Measurements from ENCODE around the gene KREMEN2. TPM values are rescaled to one million over a fixed set of nuclear protein-coding genes. Genes with fewer than 3 reads are reported as not detected.

KREMEN2 gene
- polyA plus RNA-seq, 2 of the 4 experiments (the other 2 are of a cell fraction), result 0.35 to 1.5 TPM

DNA sequence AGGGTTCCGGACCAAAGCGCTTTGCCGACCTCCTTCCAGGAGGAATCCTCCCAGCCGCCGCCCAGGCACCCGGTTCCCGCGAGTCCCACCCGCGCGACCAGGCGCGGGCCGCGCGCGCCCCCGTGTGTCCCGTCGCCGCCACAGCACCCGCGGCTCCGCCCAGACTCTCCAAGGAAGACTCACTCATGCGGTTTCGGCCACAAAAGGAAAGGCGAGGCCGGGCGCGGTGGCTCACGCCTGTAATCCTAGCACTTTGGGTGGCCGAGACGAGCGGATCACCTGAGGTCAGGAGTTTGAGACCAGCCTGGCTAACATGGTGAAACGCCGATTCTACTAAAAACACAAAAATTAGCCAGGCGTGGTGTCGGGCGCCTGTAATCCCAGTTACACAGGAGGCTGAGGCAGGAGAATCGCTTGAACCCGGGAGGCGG, 19.6 kb downstream of the KREMEN2 start (continued):
- TF ChIP-seq, protein P1, sequence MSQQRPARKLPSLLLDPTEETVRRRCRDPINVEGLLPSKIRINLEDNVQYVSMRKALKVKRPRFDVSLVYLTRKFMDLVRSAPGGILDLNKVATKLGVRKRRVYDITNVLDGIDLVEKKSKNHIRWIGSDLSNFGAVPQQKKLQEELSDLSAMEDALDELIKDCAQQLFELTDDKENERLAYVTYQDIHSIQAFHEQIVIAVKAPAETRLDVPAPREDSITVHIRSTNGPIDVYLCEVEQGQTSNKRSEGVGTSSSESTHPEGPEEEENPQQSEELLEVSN (IDR thresholded peaks at IDR 0.05; ENCODE audit: borderline replicate concordance, low read depth), result peak; percentile 41; the same call in 1 of the 2 replicates
- TF ChIP-seq, protein P2, sequence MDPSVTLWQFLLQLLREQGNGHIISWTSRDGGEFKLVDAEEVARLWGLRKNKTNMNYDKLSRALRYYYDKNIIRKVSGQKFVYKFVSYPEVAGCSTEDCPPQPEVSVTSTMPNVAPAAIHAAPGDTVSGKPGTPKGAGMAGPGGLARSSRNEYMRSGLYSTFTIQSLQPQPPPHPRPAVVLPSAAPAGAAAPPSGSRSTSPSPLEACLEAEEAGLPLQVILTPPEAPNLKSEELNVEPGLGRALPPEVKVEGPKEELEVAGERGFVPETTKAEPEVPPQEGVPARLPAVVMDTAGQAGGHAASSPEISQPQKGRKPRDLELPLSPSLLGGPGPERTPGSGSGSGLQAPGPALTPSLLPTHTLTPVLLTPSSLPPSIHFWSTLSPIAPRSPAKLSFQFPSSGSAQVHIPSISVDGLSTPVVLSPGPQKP (IDR thresholded peaks at IDR 0.05; ENCODE audit: low read depth, low read length), result no peak
- TF ChIP-seq, protein P3, sequence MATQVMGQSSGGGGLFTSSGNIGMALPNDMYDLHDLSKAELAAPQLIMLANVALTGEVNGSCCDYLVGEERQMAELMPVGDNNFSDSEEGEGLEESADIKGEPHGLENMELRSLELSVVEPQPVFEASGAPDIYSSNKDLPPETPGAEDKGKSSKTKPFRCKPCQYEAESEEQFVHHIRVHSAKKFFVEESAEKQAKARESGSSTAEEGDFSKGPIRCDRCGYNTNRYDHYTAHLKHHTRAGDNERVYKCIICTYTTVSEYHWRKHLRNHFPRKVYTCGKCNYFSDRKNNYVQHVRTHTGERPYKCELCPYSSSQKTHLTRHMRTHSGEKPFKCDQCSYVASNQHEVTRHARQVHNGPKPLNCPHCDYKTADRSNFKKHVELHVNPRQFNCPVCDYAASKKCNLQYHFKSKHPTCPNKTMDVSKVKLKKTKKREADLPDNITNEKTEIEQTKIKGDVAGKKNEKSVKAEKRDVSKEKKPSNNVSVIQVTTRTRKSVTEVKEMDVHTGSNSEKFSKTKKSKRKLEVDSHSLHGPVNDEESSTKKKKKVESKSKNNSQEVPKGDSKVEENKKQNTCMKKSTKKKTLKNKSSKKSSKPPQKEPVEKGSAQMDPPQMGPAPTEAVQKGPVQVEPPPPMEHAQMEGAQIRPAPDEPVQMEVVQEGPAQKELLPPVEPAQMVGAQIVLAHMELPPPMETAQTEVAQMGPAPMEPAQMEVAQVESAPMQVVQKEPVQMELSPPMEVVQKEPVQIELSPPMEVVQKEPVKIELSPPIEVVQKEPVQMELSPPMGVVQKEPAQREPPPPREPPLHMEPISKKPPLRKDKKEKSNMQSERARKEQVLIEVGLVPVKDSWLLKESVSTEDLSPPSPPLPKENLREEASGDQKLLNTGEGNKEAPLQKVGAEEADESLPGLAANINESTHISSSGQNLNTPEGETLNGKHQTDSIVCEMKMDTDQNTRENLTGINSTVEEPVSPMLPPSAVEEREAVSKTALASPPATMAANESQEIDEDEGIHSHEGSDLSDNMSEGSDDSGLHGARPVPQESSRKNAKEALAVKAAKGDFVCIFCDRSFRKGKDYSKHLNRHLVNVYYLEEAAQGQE (IDR thresholded peaks at IDR 0.05), result peak; percentile 79
- TF ChIP-seq ZNF302 (CRISPR knock-in tag; IDR thresholded peaks at IDR 0.05) (no peak), SMC3 (IDR thresholded peaks at IDR 0.05) (peak; percentile 58), POLR2AphosphoS2 (conservative IDR thresholded peaks at IDR 0.05; ENCODE audit: low read length) (no peak), GATA3 (IDR thresholded peaks at IDR 0.05; ENCODE audit: borderline replicate concordance) (no peak), BHLHE40 (IDR thresholded peaks at IDR 0.05; ENCODE audit: low read depth, low read length) (no peak), POLR2A (IDR thresholded peaks at IDR 0.05; ENCODE audit: low read length) (peak; percentile 34), MAFK (IDR thresholded peaks at IDR 0.05; ENCODE audit: partially characterized antibody) (no peak), PHF8 (IDR thresholded peaks at IDR 0.05; ENCODE audit: borderline replicate concordance, low read depth) (no peak), ZFP36 (IDR thresholded peaks at IDR 0.05; ENCODE audit: borderline replicate concordance, partially characterized antibody) (no peak), SREBF2 (IDR thresholded peaks at IDR 0.05) (no peak), CHD4 (IDR thresholded peaks at IDR 0.05; ENCODE audit: borderline replicate concordance) (no peak), ZC3H11A (IDR thresholded peaks at IDR 0.05) (no peak), RARB (CRISPR knock-in tag; IDR thresholded peaks at IDR 0.05) (no peak), HOXB5 (CRISPR knock-in tag; IDR thresholded peaks at IDR 0.05) (no peak), RNF2 (IDR thresholded peaks at IDR 0.05; ENCODE audit: borderline replicate concordance, low read depth) (no peak), JUN (IDR thresholded peaks at IDR 0.05) (0 out of 5 replicates have a peak, but pooled peaks of 1 of the 2 experiments have one; percentile 25)

DNA sequence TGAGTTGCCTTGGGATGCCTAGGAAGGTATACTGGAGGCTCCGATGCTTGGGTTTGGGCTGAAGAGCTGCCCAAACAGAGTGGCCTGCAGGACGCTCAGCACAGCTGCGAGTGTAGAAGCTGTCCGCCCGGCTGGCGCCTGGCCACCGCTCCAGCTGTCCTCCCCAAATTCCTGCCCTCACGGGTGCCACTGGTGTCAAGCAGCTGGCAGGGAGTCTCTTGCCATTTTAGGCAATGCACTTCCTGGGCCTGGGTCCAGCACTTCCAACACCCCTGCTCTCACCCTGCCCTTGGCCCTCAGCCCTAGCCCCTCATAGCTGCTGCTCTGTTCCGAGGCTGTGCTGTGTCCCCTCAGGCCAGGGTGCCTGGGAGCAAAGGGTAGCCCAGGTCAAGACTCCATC, 21.4 kb downstream of the KREMEN2 start:
- no peak for ATAC-seq
- Histone ChIP-seq H3K4me3 (no peak overlapping the region), H3K4me1 (peaks cover 14% of the 10 kb centered on the region; the same call in 2 of the 3 replicates), H3K27ac (no peak overlapping the region), H3K4me2 (no peak overlapping the region), H3K9me3 (no peaks in the 10 kb centered on the region)
- ChIA-PET POLR2A (no interaction called here), CTCF (interaction anchor here (1.0 to 2.3 kb wide), 8 partner anchors 8 to 59 kb away, joined by 3 to 10 read pairs (median 4); no protein-coding TSS in a partner anchor)
- no peak for DNase-seq (ENCODE audit: low read depth in 1 of 2, low spot score in 1 of 2)
- no peak for TF ChIP-seq KDM5A (IDR thresholded peaks at IDR 0.05)
- no peak for TF ChIP-seq CHD2 (IDR thresholded peaks at IDR 0.05; ENCODE audit: low read length, partially characterized antibody)
- no peak for TF ChIP-seq ZSCAN20 (CRISPR knock-in tag; IDR thresholded peaks at IDR 0.05)
- no peak for TF ChIP-seq NR3C1 (IDR thresholded peaks at IDR 0.05)
- no peak for TF ChIP-seq FOXS1 (CRISPR knock-in tag; IDR thresholded peaks at IDR 0.05)
- no peak for TF ChIP-seq ZFP36 (IDR thresholded peaks at IDR 0.05; ENCODE audit: borderline replicate concordance, partially characterized antibody)
- TF ChIP-seq, protein P4, sequence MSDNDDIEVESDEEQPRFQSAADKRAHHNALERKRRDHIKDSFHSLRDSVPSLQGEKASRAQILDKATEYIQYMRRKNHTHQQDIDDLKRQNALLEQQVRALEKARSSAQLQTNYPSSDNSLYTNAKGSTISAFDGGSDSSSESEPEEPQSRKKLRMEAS (IDR thresholded peaks at IDR 0.05), result no peak
- TF ChIP-seq POLR2A (IDR thresholded peaks at IDR 0.05; ENCODE audit: low read length), result no peak
- TF ChIP-seq, protein P5, sequence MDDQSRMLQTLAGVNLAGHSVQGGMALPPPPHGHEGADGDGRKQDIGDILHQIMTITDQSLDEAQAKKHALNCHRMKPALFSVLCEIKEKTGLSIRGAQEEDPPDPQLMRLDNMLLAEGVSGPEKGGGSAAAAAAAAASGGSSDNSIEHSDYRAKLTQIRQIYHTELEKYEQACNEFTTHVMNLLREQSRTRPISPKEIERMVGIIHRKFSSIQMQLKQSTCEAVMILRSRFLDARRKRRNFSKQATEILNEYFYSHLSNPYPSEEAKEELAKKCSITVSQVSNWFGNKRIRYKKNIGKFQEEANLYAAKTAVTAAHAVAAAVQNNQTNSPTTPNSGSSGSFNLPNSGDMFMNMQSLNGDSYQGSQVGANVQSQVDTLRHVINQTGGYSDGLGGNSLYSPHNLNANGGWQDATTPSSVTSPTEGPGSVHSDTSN (IDR thresholded peaks at IDR 0.05), result no peak
- no peak for TF ChIP-seq CHD4 (IDR thresholded peaks at IDR 0.05; ENCODE audit: borderline replicate concordance)
- FAIRE-seq, result no peak
- 79% methylated on average over 5 of the region's 9 CpGs for WGBS (ENCODE audit: missing lambda C conversion rate)
